Measurements from ENCODE around the gene PFDN4.
"Not testable (repeated sequence)": the region's sequence is repeated elsewhere in the genome, so short reads cannot be mapped to it uniquely, and the experiment has no call there.

Gene PFDN4

DNA sequence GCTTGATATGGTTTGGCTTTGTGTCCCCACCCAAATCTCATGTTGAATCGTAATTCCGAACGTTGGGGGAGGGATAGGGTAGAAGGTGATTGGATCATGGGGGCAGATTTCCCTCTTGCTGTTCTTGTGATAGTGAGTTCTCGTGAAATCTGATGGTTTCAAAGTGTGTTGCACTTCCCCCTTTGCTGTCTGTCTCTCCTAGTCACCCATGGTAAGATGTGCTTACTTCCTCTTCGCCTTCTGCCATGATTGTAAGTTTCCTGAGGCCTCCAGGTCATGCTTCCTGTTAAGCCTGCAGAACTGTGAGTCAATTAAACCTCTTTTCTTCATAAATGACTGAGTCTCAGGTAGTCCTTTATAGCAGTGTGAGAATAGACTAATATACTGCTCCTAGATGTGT is 19.9 kb downstream of the PFDN4 start:
- peak; percentile 15 for DNase-seq

DNA sequence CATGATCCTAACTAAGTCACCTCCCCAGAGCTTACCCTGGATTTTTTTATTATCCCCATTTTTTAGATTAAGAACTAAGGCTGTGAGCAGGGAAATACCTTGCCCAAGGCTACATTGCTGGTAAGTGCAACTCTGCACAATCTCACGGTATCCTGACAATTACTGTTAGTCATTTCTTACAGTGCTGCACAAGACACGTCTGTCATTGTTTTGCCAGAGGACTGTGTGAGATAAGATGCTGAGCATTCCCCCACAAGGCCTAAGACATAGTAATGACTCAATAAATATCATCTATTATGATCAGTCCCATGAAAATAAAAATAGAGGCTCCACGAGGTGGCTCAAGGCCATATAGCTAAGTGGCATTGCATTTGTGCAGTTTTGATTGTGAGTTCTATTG is 21.0 kb downstream of the PFDN4 start:
- DNase-seq, result no peak

DNA sequence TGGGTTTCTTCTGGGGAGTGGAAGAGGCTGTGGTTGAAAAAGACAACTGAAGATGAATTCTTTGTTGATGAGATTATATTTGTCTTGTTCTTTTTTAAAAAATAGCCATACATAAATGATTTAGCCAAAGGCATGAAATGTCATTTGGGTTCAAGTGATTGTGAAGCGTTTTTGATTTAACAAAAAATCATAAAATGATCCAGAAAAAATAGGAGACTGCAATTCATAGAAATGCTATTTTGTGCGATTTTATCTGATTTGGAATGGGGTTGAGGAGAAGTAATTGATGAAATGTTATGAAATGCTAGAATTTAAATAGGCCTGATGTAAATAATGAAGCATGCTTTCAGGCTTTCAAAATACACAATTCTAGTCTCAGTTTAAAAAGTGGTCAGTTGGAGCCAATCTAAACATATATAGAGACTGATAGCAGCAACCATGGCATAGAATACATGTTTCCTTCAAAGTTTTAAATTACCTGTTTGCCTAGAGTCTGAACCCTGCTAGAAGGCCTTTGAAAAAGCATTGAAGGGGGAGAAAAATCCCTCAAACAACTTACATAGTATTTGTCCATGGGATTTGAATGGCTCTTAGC is 21.8 kb downstream of the PFDN4 start:
- no peak for DNase-seq

DNA sequence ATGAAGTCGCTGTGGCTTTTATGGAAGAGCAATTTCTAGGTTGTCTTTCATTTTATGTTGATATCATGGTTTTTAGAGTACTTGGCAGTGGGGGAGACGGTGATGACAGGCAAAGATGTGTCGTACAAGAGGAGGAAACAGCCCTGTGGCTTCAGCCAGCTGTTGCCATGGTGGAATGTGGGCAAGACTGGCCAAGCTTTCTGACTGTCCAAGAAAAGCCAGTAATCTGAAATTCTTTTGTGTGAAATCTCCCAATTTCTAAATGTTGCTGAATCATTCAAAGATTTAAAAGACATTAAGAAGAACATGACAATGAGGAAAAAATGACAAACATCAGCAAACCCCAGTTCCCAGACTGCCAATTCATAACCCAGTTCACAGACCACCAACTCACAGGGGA is 23.1 kb downstream of the PFDN4 start:
- no peak for DNase-seq

DNA sequence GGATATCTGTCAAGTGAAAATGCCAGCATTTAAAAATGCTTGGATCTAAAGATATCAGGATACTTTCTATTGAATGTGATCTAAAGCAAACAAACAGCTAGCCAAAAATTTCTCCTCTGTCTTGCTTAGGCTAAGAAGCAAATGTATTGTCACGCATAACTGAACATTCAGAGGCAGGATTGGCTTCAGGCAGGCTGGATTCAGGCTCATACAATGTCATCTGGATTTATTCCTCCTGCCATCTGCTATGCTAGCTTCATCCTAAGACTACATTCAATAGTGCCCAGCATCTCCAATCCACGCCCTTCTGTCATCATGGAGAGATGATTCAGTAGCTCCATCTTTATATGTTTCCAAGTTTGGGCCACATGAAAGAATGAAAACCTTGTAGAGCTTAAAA is 27.1 kb downstream of the PFDN4 start:
- DNase-seq, result no peak

DNA sequence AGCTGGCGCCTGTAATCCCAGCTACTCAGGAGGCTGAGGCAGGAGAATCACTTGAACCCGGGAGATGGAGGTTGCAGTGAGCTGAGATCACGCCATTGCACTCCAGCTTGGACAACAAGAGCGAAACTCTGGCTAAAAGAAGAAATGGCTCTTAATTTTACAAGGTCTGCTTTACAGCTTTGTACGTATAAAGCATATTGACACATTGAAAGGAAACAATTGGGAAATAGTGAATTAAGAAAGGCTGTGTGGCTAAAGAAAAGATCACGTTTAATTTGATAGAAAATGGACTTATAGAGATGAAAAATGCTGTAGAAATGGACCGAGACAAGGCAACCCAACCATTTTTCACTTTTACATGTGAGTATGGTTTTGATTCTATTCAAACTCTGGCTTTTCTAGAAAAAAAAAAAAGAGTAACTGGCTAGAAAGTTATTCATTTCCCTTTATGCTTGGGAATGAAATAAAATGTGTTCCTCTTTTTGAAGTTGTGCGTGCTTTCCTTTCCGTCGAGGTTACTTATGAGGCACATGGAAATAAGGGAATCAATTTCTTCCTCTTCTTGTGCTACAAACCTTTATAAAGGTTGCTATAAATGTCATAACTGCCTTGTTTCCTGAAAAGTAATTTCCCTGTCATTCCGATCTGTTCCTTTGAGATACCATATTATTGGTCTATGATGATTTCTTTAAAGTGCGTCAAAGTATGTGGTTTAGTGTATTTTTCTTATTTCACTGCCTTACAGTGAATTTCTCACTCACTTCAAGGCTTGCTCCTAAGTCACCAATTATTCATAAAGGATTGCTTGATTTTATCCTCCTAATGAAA is 29.4 kb downstream of the PFDN4 start:
- DNase-seq, result peak; percentile 68

DNA sequence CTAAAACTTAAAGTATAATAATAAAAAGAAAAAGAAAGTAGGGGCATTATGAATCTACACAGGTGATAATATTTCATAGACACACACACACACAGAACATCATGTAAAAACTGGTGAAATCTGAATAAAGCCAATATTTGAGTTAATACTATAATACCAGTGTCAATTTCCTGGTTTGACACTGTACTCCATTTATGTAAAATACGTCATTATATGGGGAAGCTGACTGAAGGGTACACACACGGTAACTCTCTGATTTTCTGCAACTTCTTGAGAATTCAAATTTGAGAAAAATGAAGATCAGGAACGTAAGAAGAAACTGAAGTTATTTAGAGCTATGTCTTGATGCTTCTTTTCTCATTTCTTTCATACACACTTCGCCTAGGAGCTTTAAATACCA is 36.2 kb downstream of the PFDN4 start:
- DNase-seq, result no peak

DNA sequence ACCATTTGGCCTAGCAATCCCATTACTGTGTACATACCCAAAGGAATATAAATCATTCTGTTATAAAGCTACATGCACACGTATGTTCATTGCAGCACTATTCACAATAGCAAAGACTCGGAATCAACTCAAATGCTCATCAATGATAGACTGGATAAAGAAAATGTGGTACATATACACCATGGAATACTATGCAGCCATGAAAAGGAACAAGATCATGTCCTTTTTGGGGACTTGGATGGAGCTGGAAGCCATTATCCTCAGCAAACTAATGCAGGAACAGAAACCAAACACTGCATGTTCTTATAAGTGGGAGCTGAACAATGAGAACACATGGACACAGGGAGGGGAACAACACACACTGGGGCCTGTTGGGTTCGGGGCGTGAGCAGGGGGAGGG is 40.8 kb downstream of the PFDN4 start:
- not testable (repeated sequence) for DNase-seq

DNA sequence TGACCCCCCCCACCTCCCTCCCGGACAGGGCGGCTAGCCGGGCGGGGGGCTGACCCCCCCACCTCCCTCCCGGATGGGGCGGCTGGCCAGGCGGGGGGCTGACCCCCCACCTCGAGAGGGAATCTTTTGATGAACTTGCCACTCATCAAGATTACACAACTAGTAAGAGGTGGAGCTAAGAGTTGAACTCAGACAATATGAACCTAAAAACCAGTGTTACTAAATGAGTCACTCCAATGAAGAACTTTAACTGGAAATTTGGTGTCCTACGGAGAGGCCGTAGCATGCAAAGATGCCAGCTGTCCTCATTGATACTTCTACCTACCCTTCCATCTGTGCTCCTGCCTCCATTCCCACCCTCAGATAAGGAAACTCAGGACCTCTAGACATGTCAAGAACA is 42.8 kb downstream of the PFDN4 start:
- DNase-seq, result no peak

DNA sequence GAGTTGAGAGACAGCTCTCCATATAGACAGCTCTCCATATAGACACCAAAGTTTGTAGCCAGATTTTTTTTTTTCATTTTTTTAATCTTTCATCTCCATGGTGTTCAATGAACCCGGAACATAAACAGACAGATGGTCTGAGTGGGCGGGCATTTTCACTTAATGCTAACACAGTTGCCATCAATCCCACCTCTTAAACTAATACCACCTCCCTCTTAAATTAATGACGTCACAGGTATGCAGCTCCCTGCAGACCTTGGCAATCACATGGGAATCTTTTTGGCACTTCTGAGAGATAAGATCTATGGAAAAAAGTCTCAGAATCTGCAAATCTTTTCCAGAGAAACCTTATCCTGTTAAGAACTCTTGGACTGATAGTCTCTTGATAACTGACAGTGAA is 43.2 kb downstream of the PFDN4 start:
- no peak for DNase-seq

DNA sequence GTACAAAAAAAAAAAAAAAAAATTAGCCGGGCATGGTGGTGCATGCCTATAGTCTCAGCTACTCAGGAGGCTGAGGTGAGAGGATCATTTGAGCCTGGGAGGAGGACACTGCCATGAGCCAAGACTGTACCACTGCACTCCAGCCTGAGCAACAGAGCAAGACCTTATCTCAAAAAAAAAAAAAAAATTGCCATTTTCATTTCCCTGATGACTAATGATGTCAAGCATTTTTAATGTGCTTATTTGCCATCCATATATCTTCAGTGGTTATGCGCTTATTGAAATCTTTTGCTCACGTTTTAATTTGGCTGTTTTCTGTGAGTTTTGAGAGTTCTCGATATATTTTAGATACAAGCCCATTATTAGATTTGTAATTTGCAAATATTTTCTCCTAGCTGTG is 46.7 kb downstream of the PFDN4 start:
- no peak for DNase-seq

DNA sequence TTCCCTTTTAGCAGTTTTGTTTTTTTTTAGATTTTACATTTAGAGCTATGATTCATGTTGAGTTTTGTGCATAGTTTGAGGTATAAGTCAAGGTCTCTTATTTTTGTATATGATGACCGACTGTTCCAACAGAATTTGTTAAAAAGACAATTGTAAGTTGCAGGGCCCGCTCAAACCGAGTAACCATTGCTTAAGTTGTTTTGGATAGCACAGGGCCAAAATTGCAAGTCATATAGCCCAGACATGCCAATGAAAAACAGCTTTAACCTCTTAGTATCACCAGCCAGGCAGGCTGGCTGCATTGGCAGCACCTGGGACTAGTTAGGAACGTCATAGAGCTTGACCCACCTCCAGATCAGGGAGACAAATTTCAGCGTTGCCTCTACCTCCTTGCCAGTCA is 47.3 kb downstream of the PFDN4 start:
- DNase-seq, result no peak

DNA sequence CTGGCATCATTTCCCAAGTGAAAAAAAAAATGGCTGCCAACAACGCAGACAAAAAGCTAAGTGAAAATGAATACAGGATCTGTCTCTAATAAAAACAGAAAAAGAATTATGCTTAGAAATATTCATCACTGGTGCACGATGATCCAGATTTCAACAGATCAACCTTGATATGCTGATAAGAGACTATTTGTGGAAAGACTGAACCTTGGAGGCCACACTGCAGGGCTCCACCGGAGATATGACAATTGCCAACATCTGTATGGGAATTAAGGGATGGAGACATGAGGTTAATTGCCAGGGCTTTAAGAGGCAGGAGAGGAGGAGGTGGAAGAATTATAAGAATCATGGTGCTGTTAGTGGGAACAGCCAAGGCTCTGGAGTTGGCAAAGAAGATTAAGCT is 48.3 kb downstream of the PFDN4 start:
- DNase-seq, result no peak

DNA sequence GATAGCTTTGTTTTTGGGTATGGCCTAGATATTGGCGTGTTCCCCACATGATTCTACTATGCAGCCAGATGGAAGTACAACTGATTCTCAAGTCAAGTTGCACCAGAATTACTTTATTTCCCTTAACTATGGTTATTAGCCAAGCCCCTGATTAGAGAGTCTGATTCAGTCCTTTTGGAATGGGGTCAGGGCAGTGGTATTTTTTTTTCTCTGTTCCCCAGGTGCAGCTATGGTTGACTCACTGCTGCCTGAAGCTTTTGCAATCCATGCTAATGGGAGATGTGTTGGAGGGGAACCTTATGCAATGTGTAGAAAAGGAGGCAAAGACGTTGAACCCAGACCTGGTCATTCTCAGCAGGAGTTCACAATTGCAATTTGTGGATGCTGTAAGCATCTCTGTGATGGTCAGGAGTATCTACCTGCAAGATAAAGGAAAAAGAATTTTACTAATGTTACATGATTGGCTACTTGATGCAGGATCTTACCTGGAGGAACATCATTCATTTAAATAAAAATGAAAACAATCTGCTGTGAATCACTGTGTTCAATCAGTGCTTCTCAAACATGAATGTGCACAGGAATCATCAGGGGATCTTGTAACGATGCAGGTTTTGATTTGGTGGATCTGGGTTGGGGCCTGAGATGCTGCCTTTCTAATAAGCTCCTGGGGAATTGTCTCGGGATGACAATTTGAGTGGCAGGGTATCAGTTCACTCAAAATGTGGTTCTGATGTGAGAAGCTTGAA is 49.4 kb downstream of the PFDN4 start:
- no peak for DNase-seq

DNA sequence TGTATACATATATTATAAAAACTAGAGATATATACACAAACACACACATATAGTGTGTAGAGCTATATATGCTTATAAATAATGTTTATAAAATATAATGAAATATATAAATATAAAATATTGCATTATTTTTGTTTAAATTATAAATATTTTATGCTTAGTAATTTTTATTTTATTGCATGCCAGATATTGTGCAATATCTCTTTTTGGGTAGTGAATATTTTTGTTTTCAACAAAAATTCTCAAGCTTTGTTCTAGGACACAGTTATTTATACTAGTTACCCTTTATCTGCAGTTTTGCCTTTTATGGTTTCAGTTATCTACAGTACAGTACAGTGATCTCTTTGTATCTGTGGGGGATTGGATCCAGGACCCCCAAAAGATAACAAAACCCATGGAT is 52.2 kb downstream of the PFDN4 start:
- no peak for DNase-seq

DNA sequence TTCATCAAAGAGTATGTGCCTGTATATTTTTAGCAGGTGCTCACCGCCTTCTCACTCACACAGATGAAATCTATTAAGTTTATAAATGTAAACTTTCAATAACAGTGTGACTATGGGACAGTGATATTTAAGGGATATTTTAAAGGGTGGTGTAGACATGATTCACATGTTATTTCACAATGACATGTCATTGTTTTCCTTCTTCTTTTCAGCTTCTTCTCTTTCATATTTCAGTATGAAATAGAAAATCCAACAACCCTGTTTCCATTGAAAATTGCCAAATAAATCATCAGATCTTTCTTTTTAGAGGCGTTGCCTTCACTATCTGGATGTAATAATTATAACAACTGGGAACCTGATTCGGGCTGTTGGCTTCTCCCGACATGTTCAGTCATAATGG is 54.8 kb downstream of the PFDN4 start:
- DNase-seq, result peak; percentile 49

DNA sequence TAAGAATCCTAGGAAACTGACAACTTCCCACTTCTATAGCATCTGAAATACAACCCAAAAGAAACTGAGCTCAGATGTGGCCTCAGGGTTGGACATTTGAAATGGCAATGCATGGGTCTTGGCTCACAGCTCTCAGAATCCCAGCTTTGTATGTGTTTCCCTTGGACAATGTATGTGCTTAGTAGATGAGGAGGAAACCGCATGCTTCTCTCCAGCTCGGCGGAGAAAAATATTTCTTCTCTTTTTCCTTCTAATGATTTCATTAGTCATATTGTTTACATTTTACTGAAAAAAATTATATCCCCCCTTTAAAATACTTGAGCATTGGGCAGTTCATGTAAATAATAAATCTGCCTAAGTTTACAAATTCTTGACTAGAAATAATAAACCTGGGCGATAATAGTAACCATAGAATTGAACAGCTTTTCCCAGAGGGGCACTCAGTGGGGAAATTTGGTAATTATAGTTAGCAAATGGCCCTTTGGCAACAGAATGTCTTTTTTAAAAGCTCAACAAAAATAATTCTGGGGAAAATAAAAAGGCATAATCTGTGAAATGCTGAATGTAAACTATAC is 55.3 kb downstream of the PFDN4 start:
- DNase-seq, result no peak

DNA sequence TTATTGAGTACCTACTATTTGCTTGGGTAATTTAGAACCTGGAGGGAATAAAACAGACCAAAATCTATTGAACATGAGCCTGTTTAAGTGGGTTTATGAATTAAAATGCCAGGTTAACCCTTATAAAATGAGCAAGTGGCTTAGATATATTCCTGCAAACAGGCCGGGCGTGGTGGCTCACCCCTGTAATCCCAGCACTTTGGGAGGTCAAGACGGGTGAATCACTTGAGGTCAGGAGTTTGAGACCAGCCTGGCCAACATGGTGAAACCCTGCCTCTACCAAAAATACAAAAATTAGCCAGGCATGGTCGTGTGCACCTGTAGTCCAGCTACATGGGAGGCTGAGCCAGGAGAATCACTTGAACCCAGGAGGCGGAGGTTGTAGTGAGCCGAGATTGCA is 57.9 kb downstream of the PFDN4 start:
- not testable (repeated sequence) for DNase-seq

DNA sequence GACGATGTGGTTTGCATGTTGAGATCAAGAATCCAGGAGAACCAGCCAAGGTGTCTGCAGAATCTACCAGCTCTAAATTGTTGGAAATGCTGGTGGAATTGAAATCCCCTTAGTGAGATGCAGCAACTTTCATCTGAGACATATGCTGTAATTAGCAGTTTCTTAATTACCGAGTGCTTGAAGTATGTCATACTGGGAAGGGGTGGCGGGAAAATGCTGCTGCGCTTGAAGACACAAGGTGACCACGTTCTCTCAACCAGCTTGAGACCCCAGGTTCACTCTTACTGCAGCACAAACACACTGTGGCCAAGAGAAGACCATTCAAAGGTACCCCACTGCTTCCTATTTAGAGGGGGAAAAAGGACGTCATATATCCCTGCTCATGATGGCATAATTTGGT is 59.0 kb downstream of the PFDN4 start:
- DNase-seq, result no peak

DNA sequence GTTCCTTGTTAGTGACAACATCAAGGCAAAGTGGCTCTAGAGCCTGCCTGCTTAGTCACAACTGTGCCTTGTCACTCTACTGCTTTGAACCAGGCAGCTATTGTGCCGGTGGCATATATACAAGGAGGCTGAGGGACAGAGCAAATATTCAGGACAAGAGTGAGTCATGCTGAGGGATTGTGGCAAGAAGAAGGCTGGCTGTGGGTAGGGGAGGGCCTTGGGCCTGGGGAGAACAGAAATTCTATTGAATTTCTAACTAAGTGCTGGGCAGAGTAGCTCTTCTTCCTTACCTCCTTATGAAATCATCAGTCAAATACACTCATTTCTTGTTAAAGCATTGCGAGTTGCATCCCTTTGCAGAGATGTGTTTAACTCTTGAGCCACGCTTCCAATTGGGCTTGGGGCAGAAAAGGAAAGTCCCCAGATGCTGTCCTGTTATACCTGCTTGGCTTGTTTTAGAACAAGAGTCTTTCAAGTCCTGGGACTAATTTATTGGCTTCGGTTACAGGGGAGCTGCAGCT is 59.7 kb downstream of the PFDN4 start:
- no peak for DNase-seq

DNA sequence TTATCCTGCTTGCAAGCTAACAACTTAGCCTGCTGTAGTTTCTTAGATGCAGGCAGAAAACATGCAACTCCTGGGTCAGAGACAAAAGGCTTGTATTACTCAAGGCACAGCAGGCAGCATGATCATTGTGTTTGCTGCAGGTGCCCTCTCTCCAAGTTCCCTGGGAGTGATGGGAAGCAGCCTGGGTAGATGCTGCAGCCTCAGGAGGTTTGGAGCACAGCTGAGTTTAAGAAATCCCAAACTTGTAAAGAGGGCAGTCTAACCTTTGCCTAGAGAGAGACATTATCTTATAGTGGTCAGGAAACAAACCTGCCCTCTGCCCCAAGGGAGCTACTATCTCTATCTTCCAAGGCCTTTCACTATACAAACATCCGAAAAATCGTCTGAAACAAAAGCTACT is 61.1 kb downstream of the PFDN4 start:
- DNase-seq, result no peak

Data from suppressor macrophage treated with lipopolysaccharide for 4 hours (primary cell).